GM21786 (cell line): ENCODE results near the gene RTL1.

Source experiments
- ATAC-seq: cut with Tn5 transposase; IDR thresholded peaks from one replicate; pipeline ENCODE4 v1.9.1; 2021; ENCODE audit not compliant: unreplicated experiment

Gene RTL1

DNA sequence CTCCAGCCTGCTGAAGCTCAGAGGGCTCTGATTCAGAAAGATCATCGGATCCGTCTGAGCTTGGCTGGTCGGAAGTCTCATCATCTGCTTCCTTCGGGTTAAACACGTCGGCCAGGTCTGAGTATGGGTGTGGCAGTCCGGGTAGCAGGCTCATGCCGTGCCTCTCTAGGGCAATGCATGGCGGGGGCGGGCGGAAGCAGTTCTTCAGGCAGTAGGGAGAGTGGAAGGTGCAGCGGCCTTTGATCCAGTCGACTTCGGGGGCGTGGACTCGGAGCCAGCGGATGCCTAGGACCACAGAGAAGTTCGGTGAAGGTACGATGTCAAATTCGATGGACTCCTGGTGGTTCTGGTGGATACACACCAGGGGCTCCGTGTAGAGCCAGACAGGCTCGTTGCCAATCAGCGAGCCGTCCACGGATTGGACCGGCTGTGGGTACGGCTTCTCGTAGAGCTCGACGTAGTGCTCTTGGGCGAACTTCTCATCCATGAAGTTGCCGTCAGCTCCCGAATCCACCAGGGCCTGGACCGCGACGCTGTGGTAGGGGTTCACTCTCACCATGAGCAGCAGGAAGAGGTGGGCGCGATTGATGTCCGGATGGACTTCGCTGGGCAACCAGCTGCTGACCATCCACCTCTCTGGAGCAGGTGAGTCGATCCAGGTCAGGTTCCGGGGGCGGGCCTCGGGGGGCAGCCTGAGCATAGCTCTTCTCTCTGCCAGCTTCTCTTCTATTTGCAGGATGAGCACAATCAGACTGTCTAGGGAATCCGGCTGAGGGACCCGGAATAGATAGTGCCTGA is 20.3 kb downstream of the RTL1 start:
- no peak for ATAC-seq

GRCh38 chr14:100882026-100882967 is 21.2 kb downstream of the RTL1 start:
- ATAC-seq: no peak

DNA sequence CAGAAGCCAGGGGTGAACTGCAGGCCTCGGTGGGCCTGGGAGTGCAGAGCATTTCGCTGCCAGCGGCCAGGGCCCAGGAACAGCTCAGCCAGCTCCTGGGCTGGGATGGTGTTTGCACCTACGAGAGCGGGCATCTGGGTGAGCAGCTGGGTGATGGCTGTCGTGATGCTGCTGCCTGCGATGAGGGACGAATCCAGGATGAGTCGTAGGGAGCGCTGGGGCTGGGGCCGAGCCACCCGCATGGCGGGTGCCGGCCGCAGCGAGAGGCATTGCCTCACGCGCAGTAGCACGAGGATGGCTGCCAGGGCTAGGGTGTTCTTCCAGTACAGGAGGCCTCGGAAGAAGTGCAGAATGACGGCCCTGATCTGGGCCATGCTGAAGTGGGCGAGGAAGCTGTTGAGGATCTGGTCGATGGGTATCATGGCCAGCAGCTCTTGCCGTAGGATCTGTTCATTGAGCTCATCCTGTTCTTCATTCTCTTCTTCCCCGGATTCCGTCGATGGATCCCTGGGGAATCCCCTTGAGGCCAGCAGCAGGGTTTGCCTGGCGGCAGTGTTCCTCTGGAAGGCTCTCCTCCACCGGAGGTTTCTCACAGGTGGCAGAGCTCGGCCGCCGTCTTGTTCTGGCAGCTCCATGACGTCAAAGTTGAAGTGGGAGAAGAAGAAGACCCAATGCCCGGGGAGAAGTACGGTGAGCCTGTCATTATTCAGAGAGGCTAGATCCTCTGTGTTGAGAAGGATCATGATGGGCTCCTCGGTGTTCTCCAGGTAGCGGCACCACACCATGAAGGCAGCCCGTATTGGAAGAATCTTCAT is 22.1 kb downstream of the RTL1 start:
- no peak for ATAC-seq

DNA sequence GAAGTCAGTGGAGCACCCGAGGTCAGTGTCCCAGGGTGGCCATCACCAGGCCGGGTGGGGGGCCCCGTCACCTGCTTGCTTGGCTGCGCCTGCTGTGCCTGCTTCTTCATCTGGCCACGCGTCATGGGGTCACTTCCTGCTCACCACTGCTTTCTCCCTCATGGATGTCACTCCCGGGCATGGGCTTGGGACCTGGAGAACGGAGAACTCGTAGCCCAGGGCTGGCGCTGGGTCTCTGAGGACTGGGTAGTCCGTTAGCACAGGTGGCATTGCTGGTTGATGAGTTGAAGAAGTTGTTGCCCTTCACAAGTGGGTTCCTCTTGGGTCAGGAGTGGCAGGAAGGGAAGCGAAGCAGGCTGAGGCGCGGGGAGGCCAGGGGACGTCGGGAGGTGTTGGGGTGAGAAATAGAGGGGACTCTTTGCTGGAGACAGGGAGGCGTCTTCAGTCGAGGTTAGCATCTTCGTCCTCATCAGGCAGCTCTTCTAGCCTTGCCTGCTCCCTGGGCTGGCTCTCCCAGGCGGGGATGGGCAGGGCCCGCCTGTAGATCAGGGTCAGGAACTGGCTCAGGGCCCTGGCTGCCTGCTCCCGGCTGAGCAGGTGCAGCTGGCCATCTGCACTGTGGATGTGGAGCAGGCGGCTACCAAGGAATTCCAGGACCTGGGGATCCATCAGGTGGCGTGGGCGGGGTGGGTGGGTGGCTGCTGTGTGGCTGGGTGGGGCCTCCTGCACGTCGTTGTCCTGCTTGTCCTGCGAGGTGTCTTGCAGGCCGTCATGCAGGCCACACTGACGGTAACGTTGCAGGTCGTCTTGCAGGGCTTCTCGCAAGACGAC is 23.0 kb downstream of the RTL1 start:
- no peak for ATAC-seq

GRCh38 chr14:100879782-100880181 is 23.7 kb downstream of the RTL1 start:
- no peak for ATAC-seq

DNA sequence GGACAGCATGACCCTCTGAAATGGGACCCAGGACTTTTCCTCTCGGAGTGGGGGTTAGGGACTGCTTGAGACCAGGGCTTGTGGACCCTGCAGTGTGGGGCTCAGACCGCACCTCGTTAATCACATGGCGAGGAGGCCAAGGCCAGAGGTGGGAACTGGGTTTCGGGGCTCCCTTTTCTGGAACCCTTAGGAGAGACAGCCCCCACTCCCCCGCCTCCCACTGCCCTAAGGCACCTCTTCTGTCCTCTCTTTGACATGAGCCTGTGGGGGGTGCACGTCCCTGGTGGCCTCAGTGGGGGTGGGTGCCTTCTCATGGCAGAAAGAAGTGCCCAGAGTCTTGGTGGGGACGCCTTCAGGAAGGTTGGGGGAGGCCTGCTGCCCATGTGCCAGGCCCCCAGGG is 24.3 kb downstream of the RTL1 start:
- ATAC-seq: no peak

GRCh38 chr14:100878271-100879146 is 25.0 kb downstream of the RTL1 start:
- no peak for ATAC-seq

- no peak for ATAC-seq
These were observed 27.5 kb downstream of the RTL1 start for GRCh38 chr14:100875861-100876590.

GRCh38 chr14:100875126-100875525 is 28.4 kb downstream of the RTL1 start:
- no peak for ATAC-seq

- ATAC-seq: no peak
These were observed 29.0 kb downstream of the RTL1 start for GRCh38 chr14:100874411-100875091.

- no peak for ATAC-seq
These were observed 29.5 kb downstream of the RTL1 start for GRCh38 chr14:100874051-100874410.

GRCh38 chr14:100873096-100873482 is 30.4 kb downstream of the RTL1 start:
- no peak for ATAC-seq

GRCh38 chr14:100872259-100873095 is 31.0 kb downstream of the RTL1 start:
- no peak for ATAC-seq

- no peak for ATAC-seq
These were observed 32.0 kb downstream of the RTL1 start for GRCh38 chr14:100871234-100872186.

DNA sequence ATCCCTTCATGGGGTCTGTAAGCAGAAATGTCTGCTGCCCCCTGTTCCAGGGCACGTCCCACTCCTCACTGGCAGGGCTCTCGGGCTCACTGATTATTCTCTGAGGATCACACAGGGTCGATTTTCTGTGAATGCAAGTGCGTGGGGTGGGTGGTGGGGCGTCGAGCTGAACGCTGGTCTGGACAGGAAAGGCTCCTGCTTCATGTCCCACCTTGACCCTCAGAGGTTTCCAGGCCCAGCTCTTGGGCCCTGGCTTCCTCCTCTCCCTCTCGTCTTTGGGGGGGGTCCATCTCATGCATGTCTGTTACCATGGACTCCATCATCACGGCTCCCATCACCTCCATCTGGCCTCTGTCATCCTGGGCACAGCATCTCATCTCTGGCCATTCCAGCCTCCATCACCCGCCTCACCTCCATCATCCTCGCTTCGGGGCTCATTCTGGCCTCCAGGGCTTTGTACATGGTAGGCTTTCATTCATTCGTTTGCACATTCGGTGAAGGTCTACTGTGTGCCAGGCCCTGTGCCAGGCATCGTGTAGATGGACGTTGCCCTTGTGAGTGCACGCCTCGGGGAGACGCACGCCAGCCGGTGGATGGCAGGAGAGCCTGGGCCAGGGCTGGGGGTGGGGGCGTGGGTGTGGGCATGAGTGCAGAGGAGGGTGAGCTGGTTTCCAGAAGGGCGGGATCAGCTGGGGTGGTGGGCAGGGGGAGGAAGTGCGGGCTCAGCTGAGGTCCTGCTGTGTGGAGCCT is 34.7 kb downstream of the RTL1 start:
- ATAC-seq: no peak
